Measurements from ENCODE around the gene RPL7A. TPM values are rescaled to one million over a fixed set of nuclear protein-coding genes. Genes with fewer than 3 reads are reported as not detected.

The RPL7A gene
- polyA plus RNA-seq, 1 donor, result 2,305 TPM

- DNase-seq, result no peak
Observed at GRCh38 chr9:133345596-133345995, 2.4 kb upstream of the RPL7A start.

DNA sequence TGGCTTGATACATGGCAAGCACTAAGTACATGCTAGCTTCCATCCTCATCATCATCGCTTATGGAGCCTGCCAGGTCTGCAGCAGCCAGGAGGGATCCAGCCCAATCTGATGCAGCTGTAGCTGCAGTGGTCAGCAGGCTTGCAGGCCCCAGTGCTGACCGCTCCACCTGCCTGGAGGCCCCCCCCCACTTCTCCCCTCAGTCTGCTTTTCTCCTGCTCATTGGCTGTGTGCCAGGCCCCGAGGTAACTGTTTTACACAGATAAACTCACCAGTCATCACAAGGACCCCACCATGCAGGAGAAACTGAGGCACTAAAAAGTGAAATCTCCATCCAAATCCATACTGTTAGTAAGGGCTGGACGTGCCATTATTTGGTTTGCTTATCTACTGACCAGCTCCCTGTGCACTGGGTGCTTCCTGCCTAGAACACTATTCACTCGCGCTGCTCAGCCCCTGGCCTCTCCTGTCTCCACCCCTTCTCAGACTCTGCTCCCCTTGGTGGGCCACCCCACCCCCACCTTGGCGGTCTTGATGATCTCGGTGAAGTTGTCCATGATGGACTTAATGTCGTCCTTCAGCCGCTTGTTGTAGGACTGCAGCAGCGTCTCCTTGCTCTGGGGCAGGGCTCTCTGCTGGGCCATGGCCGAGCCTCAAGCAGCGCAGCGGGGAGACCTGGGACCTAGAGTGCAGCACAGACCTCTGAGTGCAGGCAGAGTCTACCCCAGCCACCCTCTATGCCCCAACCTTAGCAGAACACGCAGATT, 1.8 kb upstream of the RPL7A start:
- no peak for DNase-seq

GRCh38 chr9:133347515-133347984, 468 bp upstream of the RPL7A start:
- DNase-seq, result no peak

DNA sequence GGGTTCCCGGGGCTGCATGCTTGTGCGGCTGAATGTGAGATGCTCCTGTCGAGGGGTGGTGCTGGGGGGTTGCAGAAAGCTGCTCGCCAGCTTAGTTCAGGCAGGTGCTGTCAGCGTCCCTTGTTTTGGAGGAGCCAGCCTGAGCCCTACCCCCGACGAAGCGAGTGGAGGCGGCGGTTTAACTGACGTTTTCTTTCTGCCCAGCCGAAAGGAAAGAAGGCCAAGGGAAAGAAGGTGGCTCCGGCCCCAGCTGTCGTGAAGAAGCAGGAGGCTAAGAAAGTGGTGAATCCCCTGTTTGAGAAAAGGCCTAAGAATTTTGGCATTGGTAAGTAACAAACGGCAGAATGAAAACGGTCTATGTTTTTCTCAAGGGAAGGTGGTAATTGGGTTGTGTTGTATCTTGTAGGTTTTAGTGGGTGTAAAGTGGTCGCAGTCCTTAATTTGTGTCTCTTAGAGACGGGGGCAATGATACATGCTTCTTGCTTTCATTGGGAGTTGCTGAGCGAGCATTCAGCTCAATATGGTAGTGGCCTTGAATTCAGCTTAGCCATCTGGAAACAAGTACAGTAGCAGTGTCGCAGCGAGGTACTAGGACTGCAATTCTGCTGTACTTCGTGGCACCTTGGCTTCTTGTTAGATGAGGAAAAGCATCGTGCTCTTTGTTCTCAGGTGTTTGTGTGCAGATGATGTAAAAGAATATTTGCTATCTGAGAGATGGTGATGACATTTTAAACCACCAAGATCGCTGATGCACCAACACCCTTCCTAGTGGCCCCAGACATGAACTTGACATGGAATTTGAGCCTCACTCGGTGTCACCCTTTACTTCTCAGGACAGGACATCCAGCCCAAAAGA, 928 bp downstream of the RPL7A start:
- DNase-seq, result no peak

DNA sequence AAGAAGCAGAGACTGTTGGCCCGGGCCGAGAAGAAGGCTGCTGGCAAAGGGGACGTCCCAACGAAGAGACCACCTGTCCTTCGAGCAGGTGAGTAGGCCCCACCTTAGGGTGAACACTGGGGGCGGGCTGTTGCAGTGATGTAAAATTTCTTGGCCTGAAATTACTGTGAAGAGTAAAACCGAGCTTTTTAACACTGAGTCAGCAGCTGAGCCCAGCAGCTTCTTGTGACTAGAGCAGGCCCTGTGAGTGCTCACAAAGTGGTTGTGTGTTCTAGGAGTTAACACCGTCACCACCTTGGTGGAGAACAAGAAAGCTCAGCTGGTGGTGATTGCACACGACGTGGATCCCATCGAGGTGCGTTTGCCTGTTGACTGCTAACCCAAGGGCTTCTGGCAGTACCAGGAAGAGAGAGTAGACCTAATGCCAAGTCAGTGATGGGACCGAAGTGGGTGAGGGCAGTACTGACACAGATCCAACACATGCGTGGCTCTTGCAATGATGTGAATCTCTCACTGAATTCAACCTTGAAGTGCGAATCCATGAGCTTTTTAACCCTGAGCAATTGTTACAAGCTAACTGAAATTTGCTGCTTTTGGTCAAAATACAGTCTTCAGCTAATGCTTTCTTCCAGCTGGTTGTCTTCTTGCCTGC, 2.1 kb downstream of the RPL7A start:
- DNase-seq, result no peak

- no peak for DNase-seq
Observed at GRCh38 chr9:133351526-133351907, 3.5 kb downstream of the RPL7A start.

- no peak for DNase-seq
Observed at GRCh38 chr9:133351908-133352634, 4.1 kb downstream of the RPL7A start.

DNA sequence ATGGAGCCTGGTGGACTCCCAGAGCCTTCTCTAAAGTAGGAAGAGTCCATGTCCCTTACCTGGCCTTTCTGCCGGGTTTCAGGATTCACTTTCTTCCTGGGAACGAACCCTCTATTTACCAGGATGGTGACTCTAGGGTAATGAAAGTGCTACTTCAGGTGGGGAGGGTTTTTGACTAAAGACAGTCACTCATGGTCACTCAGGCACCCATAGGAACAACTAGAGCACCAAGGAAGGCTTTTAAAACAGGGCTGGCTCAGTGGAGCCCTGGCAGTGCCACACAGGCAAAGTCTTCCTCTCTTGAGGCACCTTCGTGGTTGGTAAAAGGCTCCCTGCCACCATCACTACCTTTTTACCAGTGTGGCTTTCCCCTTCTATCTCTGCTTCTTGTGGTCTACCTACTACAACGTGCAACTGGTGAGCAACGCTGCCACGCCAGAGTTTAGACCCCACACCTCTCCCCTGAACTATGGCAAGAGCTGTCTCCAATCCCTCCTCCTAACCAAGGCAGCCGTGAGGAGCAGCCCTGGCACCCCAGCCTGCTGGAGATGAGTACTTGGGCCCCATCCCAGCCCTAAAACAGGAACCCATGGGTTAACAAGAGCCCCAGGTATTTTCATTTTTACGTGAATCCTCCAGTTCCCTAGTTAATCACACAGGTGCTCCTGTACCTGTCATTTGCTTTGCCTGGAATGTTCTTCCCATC, 4.8 kb downstream of the RPL7A start:
- no peak for DNase-seq

DNA sequence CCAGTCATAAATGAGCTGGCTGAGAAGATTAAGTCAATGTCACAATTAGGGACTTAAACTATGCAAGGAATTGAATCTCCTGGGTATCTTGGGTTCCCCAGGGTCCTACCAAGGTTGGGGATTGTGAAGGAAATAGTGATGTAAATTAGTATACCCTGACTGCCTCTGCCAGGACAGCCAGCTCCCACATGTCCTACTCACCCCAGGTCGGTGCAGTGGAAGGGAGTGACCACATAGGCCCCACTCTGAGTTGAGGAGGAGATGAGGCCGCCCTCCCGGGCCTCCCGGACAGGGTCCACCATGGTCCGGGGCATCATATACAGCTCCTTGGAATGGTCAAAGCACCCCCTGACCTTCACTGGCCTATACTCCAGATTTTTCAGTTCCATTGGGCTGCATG, 5.5 kb downstream of the RPL7A start:
- no peak for DNase-seq

GRCh38 chr9:133354766-133355165, 6.7 kb downstream of the RPL7A start:
- no peak for DNase-seq

- DNase-seq, result no peak
Observed at GRCh38 chr9:133355881-133356357, 7.9 kb downstream of the RPL7A start.

GRCh38 chr9:133356391-133357091, 8.5 kb downstream of the RPL7A start, which contains the start of the genes SURF1 and SURF2:
TSS of gene SURF1 (minus strand) at chr9:133356487. CDS start at chr9:133356453, 34 bp downstream.
TSS of gene SURF2 (plus strand) at chr9:133356550. CDS start at chr9:133356593, 43 bp downstream.
- no peak for DNase-seq

- no peak for DNase-seq
Observed at GRCh38 chr9:133357656-133358055, 9.6 kb downstream of the RPL7A start.

DNA sequence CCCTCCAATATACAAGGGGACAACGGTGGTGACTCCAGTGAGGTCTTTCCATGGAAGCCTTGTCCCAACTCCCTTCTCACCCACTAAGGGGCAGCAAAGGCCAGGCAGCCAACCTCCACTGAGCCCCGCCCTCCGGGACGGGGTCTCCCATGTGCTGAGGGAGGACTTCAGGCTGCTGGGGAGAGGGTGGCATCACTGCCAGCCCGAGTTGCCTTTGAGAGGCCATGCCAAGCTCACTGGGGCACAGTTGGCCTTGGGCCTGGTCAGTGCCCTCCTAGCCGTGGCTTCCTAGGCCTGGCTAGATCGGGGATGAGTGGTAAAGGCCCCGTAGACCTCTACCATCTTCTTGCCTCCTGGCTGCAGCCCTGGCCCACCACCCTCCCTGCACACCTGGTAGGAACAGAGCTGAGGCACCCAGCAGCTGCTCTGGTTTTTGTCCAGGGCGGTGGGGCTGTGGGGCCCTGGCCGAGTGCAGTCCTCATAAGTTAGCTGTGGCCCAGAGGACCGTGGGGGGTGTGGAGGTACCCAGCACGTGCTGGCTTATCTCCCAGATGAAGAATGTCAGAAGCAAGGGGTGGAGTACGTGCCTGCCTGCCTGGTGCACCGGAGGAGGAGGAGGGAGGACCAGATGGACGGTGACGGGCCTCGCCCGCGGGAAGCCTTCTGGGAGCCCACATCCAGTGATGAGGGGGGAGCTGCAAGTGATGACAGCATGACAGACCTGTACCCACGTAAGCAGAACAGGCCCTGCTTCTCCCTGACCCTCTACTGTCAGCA, 11.6 kb downstream of the RPL7A start:
- no peak for DNase-seq

- DNase-seq, result no peak
Observed at GRCh38 chr9:133360400-133361393, 12.7 kb downstream of the RPL7A start.

DNA sequence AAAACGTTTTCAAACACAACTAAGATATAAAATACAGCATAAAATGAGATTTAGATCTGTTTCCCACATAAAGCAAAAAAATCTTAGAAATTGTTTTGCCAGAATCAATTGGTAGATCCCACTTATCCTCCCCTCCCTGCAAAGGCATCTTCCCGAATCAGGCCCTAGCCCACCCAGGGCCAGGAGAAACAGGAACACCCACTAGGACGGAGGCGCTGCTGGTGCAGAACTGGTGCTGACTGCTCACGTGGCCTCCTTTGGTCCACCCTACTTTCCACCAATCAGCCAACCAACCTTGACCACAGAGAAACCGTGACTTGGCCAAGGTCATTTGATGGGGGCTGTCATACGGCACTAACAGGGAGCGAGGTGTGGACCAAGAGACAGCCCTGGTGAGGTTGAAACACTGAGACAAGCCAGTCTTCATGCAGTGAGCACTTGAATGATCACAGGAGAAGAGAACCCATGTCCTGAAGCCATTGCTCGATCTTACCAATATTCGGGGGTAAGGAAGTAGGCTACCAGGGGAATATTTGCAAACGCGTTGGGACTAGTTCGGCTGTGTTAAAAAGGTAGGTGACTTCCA, 13.6 kb downstream of the RPL7A start:
- no peak for DNase-seq

DNA sequence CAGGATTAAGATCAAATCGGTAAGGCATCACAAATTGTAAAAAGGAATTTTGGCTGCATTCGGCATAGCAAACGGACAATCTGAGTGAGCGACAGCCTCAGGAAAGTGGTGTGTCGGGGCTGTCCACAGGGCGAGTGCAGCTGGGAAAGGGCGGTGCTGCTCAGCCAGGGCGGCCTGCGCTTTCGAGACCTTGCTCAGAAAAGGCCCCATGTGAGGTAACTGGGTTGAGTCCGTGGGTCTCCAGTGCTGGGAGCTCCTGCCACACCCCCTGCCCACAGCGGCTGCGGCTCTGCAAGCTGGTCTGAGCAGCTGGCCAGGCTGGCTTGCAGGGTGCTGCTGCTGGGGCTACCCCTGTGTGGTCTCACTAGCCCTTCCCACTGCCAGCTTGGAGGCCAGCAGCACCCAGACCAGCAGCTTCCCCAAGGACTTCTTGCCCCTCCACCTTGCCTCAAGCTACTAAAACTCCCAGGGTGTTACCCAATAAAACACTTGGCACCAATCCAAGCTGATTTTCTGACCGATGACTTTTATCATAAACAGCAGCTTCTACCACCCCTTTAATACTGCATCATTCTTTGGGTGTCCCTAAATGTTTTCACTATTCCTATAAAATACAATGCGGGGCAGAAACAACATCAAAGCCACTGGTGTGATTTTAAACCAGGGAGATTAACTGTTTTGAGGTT, 14.5 kb downstream of the RPL7A start:
- no peak for DNase-seq

All from left kidney (tissue), 2 donors.